ENCODE data around the gene NECTIN3. TPM values are rescaled to one million over a fixed set of nuclear protein-coding genes. Genes with fewer than 3 reads are reported as not detected.

NECTIN3 gene
- polyA plus RNA-seq, 2 of the 4 experiments (the other 2 are of a cell fraction) = 29.8 to 38.4 TPM

DNA sequence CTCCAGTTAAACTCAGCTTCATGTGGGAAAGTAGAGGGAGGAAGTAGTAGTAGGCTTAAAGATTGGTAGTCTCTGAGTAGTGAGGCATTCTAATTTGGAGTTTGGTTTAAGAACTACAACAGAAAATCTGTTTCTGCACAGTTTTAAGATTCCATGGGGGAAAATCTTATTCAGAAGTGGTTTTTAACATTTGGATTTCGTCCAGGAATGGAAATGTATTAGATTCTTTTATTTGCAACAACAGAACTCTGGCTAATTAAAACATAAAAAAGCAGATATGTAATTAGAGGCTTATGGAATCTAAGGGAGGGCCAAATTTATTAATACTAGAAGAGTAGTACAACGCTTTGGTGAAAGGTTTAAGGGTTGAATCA, 36.0 kb downstream of the NECTIN3 start:
- no peak overlapping the region for H3K27ac ChIP-seq
- CTCF ChIA-PET = interaction anchor here (0.5 kb wide), 1 partner anchor 319 kb away, joined by 3 read pairs; no protein-coding TSS in a partner anchor
- DNase-seq (ENCODE audit: low read depth in 1 of 2, low spot score in 1 of 2) (peak in 1 of 2 experiments; percentile 3), ATAC-seq (no peak; a peak in 1 of 6 replicates), FAIRE-seq (no peak)
- peaks cover 6% of the 10 kb centered on the region; the same call in 1 of the 3 replicates for H3K9me3 ChIP-seq
- POLR2A ChIA-PET = no interaction called here
- H3K4me3 ChIP-seq = no peak overlapping the region
- TF ChIP-seq, protein P1, sequence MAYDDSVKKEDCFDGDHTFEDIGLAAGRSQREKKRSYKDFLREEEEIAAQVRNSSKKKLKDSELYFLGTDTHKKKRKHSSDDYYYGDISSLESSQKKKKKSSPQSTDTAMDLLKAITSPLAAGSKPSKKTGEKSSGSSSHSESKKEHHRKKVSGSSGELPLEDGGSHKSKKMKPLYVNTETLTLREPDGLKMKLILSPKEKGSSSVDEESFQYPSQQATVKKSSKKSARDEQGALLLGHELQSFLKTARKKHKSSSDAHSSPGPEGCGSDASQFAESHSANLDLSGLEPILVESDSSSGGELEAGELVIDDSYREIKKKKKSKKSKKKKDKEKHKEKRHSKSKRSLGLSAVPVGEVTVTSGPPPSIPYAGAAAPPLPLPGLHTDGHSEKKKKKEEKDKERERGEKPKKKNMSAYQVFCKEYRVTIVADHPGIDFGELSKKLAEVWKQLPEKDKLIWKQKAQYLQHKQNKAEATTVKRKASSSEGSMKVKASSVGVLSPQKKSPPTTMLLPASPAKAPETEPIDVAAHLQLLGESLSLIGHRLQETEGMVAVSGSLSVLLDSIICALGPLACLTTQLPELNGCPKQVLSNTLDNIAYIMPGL (CRISPR knock-in tag; IDR thresholded peaks at IDR 0.05; ENCODE audit: borderline replicate concordance) = no peak
- TF ChIP-seq GATA3 (IDR thresholded peaks at IDR 0.05; ENCODE audit: borderline replicate concordance) = no peak
- TF ChIP-seq RARB (CRISPR knock-in tag; IDR thresholded peaks at IDR 0.05) = no peak
- TF ChIP-seq MAZ (IDR thresholded peaks at IDR 0.05; ENCODE audit: borderline replicate concordance, low read depth, low read length) = no peak
- TF ChIP-seq SMC3 (IDR thresholded peaks at IDR 0.05) = no peak
- no peak for TF ChIP-seq JUN (IDR thresholded peaks at IDR 0.05)
- TF ChIP-seq CHD4 (IDR thresholded peaks at IDR 0.05; ENCODE audit: borderline replicate concordance) = no peak
- TF ChIP-seq HOXB13 (CRISPR knock-in tag; IDR thresholded peaks at IDR 0.05; ENCODE audit: low read depth) = no peak
- peak overlapping the region; percentile 41 for H3K4me2 ChIP-seq
- 76% methylated on average over 2 of the region's 2 CpGs for WGBS (ENCODE audit: missing lambda C conversion rate)
- peaks cover 22% of the 10 kb centered on the region for H3K4me1 ChIP-seq

DNA sequence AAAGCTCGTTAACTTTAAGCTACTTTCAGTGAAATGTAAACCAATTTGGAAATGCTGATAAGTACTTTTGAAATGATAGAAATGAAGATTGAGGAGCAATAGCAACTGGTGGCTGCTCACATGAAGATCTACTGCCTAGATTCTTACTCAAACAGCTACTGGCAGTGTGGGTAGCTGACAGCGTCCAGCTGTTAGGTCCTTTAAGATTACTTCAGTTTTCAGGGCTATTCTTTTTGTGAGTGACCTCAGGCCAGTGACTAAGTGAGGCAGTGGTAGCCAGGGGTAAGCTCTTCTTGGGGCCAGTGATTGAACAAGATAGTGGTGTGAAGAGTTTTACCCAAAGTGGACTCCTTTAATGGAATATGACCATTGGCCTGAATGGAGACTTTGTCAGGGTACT, 41.3 kb downstream of the NECTIN3 start:
- no peak overlapping the region for H3K27ac ChIP-seq
- ChIA-PET POLR2A (no interaction called here), CTCF (no interaction called here)
- 89% methylated on average over 2 of the region's 2 CpGs for WGBS (ENCODE audit: missing lambda C conversion rate)
- TF ChIP-seq CHD2 (IDR thresholded peaks at IDR 0.05; ENCODE audit: low read length, partially characterized antibody) = no peak
- no peak for TF ChIP-seq ESRRA (IDR thresholded peaks at IDR 0.05; ENCODE audit: borderline replicate concordance, low read length)
- TF ChIP-seq, protein P2, sequence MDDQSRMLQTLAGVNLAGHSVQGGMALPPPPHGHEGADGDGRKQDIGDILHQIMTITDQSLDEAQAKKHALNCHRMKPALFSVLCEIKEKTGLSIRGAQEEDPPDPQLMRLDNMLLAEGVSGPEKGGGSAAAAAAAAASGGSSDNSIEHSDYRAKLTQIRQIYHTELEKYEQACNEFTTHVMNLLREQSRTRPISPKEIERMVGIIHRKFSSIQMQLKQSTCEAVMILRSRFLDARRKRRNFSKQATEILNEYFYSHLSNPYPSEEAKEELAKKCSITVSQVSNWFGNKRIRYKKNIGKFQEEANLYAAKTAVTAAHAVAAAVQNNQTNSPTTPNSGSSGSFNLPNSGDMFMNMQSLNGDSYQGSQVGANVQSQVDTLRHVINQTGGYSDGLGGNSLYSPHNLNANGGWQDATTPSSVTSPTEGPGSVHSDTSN (IDR thresholded peaks at IDR 0.05) = no peak
- TF ChIP-seq, protein P1 (CRISPR knock-in tag; IDR thresholded peaks at IDR 0.05; ENCODE audit: borderline replicate concordance) = no peak
- no peak for TF ChIP-seq JUN (IDR thresholded peaks at IDR 0.05)
- no peak for TF ChIP-seq HOXB5 (CRISPR knock-in tag; IDR thresholded peaks at IDR 0.05)
- TF ChIP-seq POLR2A (IDR thresholded peaks at IDR 0.05; ENCODE audit: low read length) = no peak
- TF ChIP-seq TP53 (CRISPR knock-in tag; IDR thresholded peaks at IDR 0.05) = no peak
- H3K4me2 ChIP-seq = no peak overlapping the region
- no peak overlapping the region for H3K4me3 ChIP-seq
- peaks cover 6% of the 10 kb centered on the region; the same call in 1 of the 3 replicates for H3K4me1 ChIP-seq
- DNase-seq (ENCODE audit: low read depth in 1 of 2, low spot score in 1 of 2) (no peak), FAIRE-seq (no peak), ATAC-seq (no peak)
- H3K9me3 ChIP-seq = no peaks in the 10 kb centered on the region

DNA sequence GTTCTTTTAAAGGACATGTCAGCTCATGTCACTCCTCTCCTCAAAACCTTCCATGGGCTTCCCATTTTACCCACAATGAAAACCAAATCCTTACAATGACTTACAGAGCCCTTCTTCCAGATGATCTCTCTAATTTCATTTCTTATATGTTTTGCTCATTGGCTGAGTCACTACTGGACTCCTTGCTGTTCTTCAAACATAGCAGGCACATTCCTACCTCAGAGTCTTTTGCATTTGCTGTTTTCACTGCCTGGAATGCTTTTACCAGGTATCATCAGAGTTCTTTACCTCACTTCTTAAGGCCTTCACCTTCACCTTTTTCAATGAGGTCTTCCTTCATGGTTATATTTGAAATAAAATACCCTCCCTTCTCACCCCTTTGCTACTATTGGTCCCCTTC, 57.3 kb downstream of the NECTIN3 start:
- ChIA-PET POLR2A (no interaction called here), CTCF (no interaction called here)
- Histone ChIP-seq H3K4me1 (peaks cover 5% of the 10 kb centered on the region; the same call in 1 of the 3 replicates), H3K9me3 (no peaks in the 10 kb centered on the region), H3K4me2 (no peak overlapping the region), H3K4me3 (no peak overlapping the region), H3K27ac (no peak overlapping the region)
- TF ChIP-seq FOXS1 (CRISPR knock-in tag; IDR thresholded peaks at IDR 0.05) = no peak
- no peak for TF ChIP-seq KDM5A (IDR thresholded peaks at IDR 0.05)
- no peak for TF ChIP-seq JUN (IDR thresholded peaks at IDR 0.05)
- no peak for TF ChIP-seq NFE2L2 (conservative IDR thresholded peaks at IDR 0.05; ENCODE audit: low read length)
- TF ChIP-seq, protein P3, sequence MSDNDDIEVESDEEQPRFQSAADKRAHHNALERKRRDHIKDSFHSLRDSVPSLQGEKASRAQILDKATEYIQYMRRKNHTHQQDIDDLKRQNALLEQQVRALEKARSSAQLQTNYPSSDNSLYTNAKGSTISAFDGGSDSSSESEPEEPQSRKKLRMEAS (IDR thresholded peaks at IDR 0.05) = no peak
- TF ChIP-seq NR3C1 (IDR thresholded peaks at IDR 0.05) = no peak
- ATAC-seq = no peak
- DNase-seq (ENCODE audit: low read depth in 1 of 2, low spot score in 1 of 2) = peak in 1 of 2 experiments; percentile 2
- FAIRE-seq = no peak
